GM18867 (cell line): ENCODE results near the gene TLR7.

Experiments used
- ATAC-seq: cut with Tn5 transposase; IDR thresholded peaks from one replicate; pipeline ENCODE4 v1.9.1; 2021; ENCODE audit warnings: mild to moderate bottlenecking, moderate library complexity; ENCODE audit not compliant: unreplicated experiment

The TLR7 gene

DNA sequence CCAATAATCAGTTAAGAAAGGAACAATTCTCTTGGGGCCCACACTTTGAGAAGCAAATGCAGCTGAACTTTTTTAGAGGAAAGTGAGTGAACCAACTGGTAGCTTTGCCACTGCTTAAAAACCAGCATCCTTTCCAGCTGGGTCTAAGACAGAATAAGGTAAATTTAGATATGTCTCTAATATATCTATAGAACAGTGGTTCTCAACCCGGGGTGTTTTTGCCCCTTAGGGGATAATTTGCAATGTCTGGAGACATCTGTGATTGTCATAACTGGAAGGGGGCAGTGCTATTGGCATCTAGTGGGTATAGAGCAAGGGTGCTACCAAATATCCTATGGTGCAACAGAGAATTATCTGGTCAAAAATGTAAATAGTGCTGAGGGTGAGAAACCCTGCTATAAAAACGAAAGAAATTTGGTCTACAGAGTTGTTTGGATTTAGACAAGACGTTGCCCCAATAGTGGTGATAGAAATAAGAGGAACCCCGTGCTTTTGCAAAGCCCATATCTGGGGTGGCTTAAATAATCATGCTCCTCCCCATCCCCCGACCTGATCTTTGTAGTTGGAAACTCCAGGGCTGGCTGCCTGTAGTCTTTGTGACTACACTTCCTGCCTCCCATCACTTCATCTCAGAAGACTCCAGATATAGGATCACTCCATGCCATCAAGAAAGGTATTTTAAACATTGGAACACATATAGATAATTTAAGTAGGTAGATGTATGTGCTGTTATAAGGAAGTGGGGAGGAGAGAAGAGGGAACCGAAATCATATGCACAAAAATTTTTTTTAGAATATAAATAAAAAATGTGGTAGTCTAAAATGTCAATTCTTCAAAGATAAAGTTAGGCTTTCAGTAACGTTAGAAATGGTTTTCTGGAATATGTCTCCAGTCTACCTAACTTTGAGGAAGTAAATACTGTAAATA, at the start of gene TLR7:
TLR7 (plus strand) TSS at position 622 of the 927 bp plus-strand sequence. CDS start 507 bp downstream, outside the sequence.
- ATAC-seq = peak; percentile 52

DNA sequence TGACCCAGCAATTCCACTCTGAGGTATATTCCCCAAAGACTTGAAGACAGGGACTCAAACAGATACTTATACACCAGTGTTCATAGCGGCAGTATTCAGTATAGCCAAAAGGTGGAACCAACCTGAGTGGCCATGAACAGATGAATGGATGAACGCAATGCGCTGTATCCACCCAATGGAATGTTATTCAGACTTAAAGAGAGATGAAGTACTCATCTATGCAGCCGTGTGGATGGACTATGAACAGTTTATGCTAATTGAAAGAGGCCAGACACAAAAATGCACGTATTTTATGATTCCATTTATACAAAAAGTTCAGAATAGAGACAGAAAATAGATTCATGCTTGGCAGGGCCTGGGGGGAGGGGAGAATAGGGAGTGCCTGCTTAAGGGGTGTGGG, 49.3 kb upstream of the TLR7 start:
- no peak for ATAC-seq

GRCh38 chrX:12819222-12819621, 47.6 kb upstream of the TLR7 start:
- no peak for ATAC-seq

DNA sequence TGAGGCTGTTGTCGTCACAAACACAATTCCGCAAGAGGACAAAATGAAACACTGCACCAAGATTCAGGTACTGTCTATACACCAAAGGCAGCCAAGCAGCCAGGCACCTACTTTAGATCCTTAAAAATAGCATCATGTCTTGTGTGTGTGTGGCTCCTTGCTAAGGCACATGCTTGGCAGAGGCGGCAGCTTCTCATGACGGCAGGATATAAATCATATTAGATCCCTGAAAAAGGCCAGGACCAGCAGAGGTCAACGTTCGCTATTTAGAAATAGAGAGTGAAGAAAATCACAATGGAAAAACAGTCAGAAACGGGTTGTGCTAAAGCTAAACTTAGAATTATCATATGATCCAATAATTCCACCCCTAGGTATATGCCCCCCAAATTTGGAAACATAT, 46.1 kb upstream of the TLR7 start:
- no peak for ATAC-seq

GRCh38 chrX:12824944-12825343, 41.9 kb upstream of the TLR7 start:
- ATAC-seq = no peak

GRCh38 chrX:12825801-12826200, 41.1 kb upstream of the TLR7 start:
- no peak for ATAC-seq

GRCh38 chrX:12843061-12843667, 23.7 kb upstream of the TLR7 start:
- peak; percentile 17 for ATAC-seq

- peak; percentile 96 for ATAC-seq
Observed at GRCh38 chrX:12843668-12844279, 23.1 kb upstream of the TLR7 start.

DNA sequence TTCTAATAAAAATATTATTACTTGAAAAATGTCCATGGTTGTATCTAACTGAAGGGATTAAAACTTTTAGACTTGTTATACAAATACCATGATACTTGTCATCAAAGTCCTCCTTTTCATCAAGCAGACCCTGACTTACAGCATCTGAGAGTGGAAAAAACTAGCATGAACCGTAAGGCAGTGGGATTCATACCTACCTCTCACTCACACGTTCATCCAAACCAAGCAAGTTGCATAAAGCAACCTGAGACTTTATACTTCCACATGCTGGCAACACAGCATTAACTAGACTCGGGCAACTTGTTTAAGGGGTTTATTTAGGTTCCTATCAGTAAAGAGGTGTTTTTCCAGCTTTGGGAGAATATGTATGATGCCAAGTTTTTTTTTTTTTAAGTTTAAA, 22.6 kb upstream of the TLR7 start:
- peak; percentile 34 for ATAC-seq

- ATAC-seq = no peak
Observed at GRCh38 chrX:12865359-12865758, 1.5 kb upstream of the TLR7 start.

- ATAC-seq = peak; percentile 33
Observed at GRCh38 chrX:12867685-12868084, 813 bp downstream of the TLR7 start.

GRCh38 chrX:12868747-12869146, 1.9 kb downstream of the TLR7 start:
- ATAC-seq = peak; percentile 68

GRCh38 chrX:12871257-12871656, 4.4 kb downstream of the TLR7 start:
- ATAC-seq = no peak

GRCh38 chrX:12872741-12873140, 5.9 kb downstream of the TLR7 start:
- ATAC-seq = no peak

DNA sequence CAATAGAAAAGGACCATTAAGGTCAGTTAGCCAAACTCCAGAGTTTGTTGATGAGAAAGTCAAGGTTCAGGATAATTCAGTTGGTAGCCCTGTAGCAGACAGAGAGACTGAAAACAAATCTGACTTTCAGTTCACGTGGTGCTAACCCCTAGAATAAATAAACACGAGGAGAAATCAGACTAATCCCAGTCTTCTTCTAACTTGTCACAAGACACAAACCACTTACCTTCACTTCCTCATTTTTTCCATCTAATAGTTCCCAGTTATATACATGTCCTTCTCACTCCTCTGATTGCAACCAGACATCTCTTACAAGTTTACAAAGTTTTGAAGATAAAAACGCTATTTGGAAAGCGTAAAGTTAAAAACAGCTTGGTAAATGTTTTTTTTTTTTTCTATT, 7.7 kb downstream of the TLR7 start:
- no peak for ATAC-seq

DNA sequence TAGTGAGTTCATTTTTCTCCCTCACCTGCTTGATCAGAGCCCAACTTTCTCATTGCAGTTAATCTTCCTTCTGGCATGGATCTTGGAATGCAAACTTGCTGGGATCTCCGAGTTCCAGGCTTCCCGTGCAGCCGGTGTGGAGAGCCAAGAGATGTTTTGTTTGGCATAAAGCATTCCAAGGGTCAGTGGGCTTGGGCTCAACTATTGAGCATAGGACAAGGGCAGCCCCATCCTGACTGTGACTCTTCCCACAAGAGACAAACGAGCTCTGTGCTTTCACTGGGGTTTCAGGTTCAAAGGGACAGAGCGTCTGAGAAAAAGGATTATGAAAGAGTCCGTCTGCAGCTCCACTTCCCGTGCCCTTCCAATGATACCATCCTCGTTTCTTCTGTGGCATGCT, 10.5 kb downstream of the TLR7 start:
- ATAC-seq = no peak

DNA sequence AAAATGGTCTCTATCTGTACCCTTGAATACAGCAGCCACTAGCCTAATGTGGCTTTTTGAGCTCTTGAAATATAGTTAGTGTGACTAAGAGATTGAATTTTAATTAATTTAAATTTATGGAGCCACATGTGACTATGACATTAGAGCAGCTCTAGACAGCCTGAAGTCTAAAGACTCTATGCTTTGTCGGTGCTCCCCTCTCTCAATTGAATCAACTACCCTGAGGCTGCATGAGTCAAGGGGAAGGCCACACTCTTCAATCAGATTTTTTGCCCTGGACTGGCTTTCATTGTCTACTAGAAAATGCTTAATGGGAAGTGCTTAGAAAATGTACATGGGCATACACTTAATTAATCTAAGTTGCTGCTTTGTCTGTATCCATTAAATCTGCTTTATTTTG, 11.7 kb downstream of the TLR7 start:
- no peak for ATAC-seq

GRCh38 chrX:12881914-12882313, 15.0 kb downstream of the TLR7 start:
- ATAC-seq = peak; percentile 47

DNA sequence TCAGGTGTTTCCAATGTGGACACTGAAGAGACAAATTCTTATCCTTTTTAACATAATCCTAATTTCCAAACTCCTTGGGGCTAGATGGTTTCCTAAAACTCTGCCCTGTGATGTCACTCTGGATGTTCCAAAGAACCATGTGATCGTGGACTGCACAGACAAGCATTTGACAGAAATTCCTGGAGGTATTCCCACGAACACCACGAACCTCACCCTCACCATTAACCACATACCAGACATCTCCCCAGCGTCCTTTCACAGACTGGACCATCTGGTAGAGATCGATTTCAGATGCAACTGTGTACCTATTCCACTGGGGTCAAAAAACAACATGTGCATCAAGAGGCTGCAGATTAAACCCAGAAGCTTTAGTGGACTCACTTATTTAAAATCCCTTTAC, 18.6 kb downstream of the TLR7 start:
- no peak for ATAC-seq

- ATAC-seq = no peak
Observed at GRCh38 chrX:12886545-12886944, 19.7 kb downstream of the TLR7 start.

DNA sequence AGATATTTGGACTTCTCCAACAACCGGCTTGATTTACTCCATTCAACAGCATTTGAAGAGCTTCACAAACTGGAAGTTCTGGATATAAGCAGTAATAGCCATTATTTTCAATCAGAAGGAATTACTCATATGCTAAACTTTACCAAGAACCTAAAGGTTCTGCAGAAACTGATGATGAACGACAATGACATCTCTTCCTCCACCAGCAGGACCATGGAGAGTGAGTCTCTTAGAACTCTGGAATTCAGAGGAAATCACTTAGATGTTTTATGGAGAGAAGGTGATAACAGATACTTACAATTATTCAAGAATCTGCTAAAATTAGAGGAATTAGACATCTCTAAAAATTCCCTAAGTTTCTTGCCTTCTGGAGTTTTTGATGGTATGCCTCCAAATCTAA, 20.3 kb downstream of the TLR7 start:
- no peak for ATAC-seq

GRCh38 chrX:12887767-12888166, 20.9 kb downstream of the TLR7 start:
- peak; percentile 24 for ATAC-seq
